Activated CD8-positive, alpha-beta memory T cell treated with anti-CD3 and anti-CD28 coated beads for 48 hours (primary cell): Measurements from ENCODE around the gene TUBA3D.
"Not testable (repeated sequence)": the region's sequence is repeated elsewhere in the genome, so short reads cannot be mapped to it uniquely, and the experiment has no call there.

ENCODE experiments used
- DNase-seq, 3 experiments: peaks; one replicate each; pipeline ENCODE4 v3.0.0-alpha.2; 2020; ENCODE audit warnings: low read depth in 2 of 3, low spot score in 2 of 3

The TUBA3D gene

DNA sequence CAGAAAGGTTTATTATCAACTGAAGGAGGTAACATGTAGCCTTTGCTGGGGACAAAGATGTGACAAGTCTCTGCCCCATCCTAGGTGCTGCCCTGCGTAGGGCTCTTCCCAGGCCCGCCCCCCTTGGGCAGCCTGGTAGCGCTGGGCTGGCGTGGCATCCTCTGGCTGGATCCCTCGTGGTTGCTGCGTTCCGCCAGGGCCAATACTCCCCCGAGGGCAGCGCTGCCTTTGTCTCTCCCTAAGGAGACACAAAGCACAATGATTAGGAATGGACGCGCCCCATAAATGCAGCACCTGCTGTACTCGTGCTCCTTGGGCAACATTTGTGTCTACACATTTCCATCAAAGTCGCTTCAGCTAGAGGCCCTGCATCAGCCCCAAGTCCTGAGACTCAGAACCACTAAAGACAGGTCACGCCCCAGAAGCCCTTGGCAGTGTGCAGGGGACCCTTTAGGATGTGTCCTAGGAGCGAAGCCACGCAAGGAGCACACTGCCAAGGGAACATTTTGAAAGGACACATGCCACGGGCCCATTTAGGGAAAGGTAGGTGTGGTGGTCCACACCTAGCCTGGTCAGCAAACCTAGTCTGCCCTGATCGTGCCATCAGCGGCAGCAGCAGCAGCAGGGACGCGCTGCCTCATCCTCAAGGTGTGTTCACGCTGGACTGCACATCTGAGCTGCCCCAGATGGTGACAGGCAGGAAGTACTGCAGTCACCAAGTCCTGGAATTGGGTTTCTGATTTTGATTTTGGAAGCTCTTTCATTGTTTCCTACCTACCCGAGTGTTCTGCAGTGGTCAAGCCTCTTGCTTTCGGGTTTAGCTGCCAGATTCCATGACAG is 8.3 kb downstream of the TUBA3D start:
- not testable (repeated sequence) for DNase-seq

DNA sequence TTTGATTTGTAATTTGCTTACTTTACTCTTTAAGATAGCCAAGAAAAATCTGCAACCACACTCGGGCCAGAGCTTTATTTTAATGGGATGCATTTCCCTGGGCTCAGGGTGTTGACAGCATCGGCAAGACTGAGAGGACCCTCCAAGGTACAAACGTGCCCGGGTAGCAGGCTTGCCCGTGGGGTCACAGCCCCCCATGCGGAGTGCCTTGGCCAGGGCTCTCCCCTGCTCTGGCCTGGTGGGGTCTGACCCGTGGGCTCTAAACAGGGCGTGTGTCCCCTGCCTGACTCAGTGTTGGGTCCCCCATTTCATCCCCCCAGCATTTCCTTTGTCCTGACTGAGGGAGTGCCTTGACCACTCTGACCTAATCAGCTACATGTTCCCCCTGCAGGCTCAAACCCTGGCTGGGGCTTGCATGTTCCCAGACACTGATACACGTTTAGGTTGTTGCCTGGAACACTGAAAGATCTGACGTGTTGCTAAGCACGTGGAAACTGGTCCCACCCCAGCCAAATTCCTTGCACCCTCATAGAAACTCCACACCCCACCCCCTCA is 9.1 kb downstream of the TUBA3D start:
- not testable (repeated sequence) for DNase-seq

DNA sequence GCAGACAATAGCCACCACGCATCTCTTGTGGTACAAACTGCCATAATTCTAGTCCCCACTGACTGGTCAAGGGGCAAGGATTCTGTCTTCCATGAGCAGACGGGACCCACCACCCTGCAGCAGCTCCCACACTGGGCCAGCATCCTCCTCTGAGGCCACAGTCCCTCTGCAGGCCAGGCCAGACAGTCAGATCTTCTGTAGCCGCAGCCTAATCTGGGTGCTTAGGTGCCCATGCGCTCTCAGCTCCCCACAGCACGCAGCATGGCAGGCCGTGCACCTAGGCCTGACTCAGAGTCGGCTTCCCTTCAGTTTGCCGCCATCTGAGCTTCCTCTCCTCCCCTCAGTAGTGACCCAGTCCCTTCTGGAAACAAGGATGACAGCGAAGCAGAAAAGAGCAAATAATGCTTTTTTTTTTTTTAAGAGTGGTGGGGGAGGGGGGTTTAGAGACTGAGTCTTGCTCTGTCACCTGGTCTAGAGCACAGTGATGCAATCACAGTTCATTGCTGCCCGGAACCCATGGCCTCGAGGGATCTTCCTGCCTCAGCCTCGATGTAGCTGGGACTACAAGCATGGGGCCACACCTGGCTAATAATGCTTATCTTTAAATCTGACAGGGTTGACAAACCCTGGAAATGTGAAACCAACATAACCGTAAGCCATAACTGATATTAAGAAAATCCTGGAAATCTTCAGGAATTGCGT is 10.4 kb downstream of the TUBA3D start:
- DNase-seq = not testable (repeated sequence)

DNA sequence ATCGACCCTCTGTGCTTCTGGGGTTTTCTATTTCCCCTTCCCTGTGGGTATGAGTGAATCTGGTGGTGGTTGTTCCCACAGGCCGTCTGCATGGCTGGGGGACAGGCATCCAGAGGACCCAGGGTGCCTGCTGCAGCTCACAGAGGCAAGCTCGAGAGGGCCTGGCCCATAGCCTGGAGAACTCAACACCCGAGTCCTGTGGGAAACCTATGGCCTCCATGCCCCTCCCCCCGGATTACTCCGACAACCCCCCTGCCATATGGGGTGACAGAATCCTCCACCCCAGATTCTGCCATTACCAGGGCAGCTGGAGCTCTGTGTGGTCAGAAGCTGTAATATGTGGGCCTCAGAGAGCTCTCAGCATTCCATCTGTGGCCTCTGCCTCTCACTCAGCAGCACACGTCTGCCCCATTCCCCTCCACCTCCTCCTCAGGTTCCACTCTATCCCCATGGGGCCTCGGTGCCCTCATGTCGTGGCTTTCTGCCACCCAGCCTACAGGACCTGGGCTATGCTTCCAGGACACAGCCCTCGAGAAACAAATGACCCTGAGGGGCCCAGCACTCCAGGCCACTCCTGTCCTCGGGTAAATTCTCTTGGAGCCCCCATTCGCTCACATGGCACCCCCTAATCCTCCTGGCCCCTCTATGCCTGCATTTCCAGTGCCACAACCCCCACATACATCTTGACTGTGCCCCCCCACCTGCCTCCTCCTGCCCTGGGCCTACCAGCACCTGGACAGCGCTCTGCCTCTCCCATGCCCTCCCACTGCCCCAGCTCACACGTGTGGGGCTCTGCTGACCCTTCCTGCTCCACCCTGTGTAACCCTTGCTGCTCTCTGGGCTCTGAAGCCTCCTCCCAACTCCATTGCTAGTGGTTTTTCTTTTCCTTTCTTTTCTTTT is 12.6 kb downstream of the TUBA3D start:
- DNase-seq = no peak

DNA sequence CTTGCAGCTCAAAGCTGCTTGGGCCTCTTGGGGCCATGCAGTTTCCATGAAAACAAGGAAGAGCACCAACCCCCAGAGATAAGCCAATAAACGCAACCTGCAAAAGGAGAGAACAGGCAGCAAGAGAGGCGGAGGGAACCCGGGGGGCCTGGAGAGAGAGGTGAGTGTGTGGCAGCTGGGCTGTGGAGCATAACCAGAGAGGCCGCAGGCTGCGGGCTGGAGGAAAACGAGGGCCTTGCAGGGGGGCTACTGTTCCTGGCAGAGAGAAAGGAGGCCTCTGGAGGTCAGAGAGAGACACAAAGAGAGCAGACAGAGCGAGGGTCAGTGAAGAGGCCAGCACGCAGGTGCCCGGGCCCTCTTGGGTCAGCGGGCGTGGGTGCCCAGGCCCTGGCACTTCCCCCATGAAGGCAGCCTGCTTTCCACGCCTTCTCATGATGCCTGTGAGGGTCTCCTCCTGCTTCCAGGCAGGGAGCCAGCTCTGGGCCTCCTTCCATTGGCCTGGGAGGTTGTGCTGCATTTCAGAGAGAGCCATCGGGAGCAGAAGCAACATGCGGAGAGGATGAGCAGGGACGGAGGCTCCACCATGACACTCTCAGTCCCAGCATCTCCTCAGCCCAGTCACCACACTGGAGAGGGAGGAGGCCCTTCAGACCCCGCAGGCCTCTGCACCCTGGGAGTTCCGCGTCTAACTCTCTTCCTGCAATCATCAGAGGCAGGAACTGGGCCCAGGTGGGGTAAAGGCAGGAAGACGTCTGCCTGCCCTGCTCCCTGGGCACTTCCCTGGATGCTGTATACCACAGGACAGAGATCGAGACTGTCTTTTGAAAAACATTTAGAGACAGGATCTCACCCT is 14.9 kb downstream of the TUBA3D start:
- DNase-seq = not testable (repeated sequence)

DNA sequence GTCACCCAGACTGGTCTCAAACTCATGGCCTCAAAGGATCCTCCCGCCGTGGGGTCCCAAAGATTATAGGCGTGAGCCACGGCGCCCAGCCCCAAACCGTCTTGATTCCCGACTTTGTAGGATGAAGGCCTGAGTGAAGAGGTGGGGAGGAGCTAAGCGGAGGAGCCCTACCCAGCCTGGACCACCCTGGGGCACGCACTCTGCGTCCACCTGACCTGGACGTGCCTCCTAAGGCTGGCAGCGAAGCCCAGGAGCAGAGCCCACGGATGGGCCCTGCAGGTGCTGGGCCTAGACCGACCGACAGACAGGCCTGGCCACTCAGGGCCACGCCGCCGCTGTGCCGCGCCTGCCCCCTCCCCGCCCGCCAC is 15.5 kb downstream of the TUBA3D start:
- DNase-seq = not testable (repeated sequence)

DNA sequence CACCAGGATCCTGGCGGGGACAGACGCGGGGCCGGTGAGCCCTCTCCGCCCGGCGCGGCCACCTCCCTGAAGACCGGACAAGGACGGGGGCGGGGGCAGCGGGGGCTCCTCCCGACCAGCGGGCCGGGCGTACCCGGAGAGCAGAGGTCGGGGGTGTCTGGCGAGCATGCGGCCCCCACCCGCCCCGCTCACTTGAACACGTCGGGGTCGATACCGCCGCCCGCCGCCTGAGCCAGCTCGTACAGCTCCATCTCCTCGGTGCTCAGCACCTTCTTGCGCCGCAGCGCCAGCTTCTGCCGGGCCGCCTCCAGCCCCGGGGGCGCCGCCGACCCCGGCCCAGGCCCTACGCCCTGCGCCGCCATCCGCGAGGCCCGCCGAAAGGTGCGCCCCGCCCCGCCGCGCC is 16.1 kb downstream of the TUBA3D start, which contains the start of gene MZT2A:
MZT2A (minus strand) TSS at position 383 of the 403 bp plus-strand sequence; CDS start at position 362, 21 bp downstream.
- not testable (repeated sequence) for DNase-seq

DNA sequence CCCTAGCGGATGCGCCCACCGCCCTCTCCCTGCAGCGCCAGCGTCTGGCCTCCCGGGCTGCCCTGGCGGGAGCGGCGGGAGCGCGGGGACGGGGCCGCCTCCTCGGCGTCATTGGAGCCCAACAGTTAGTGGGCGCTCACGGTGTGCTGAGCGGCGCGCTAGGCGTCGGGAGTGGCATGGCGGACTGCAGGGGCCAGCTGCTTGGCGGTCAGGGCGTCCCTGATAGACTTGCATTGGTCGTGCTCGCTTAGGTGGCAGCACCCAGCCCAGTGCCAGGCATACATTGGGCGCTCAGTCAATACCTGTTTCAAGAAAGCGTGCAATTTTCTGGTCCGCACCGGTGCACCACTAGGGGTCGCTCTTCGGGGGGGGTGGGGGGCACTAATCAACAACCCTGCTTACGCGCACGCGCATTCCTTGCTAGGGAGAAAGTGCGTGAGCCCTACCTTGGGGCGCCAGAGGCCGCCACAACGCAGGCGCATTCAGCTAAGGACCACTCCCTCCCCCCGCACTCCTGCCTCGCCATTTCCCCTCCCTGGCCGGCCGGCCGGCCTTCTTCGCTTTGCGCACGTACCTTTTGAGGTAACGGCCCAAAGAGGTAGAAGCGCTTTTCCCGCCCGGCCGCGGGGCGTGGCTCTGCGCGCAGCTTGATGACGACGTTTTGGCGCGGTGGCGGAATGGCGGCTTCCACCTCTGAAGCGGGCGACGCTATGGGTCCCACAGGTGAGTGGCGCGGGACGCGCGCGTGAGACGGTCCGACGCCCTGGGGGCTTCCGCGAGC is 16.7 kb downstream of the TUBA3D start:
- peak; percentile 85 to 96 (median 92) for DNase-seq

DNA sequence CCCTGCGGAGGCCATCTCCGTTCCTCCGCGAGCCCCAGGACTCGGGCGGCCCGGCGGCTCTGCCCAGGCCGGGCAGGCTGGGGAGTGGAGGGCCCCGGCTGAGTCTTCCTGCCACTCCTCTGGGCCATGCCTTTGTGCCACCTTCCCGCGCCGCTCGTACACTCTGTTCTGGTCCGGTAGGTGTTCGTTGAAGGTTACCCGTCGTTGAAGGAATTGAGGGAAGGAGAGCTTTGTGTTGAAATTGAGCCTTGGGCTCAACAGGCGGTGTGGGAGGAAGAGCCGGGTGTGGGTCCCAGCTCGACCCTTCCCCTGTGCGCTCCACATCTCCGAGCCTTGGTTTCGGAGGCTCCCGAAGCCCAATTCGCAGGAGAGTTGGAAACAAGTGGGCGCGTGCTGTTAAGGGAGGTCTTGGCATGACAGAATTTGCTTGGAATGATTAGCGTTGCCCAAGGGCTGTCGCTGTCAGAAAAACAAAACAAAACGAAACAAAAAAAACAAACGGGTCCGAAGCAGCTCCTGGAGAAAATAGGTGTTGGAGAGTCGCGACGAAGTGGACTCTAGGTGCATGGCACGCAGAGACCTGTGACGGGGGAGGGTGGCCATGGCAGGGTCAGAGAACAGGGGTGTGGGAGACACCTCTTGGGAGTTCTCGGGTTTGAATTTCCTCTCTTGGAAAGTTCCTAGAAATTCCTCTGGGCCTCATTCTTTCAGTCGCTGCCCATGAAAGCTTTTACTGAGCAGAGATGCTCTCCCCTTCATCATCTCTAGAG is 17.5 kb downstream of the TUBA3D start:
- no peak for DNase-seq

DNA sequence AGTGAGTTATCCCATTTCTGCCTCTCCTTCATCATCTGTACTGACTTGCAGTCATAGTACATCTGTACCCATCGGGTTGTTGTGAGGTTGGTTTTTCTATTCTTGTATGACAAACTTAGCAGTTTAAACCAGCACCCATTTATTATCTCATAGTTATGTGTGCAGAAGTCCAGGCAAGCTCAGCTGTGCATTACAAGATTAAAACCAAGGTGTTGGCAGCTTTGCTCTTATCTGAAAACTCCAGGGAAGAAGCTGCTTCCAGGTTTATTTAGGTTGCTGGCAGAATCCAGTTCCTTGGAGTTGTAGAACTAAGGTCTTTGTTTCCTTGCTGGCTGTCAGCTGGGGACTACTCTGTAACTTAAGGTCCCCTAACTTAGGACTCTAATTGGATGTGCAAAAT is 19.6 kb downstream of the TUBA3D start:
- not testable (repeated sequence) for DNase-seq

DNA sequence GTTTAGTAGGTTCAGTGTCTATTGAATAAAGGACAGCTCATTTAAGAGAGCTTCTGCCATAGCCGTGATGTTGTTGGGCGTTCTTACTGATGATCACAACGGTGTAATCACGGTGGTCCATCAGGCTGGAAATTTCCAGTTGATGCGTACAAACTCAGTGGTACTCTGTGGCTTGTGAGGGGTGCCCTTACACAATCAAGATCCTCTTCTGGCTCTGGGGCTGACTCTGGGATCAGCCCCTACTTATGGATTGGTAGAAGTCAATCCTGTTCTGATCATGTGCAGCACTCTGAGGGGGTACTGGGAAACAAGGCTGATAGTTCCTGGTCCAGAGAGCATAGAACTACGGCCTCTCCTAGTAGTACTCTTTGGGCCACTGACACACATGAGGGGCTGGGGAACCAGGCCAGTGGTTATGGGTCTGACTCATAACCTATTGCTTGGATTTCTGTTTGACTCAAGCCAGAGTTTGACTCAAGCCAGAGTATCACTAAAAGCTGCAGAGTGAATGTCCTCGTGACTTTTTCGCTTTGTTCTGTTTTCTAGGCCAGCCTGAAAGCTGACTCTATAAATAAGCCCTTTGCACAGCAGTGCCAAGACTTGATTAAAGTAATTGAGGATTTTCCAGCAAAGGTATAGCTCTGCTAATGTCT is 22.5 kb downstream of the TUBA3D start:
- DNase-seq = not testable (repeated sequence)

DNA sequence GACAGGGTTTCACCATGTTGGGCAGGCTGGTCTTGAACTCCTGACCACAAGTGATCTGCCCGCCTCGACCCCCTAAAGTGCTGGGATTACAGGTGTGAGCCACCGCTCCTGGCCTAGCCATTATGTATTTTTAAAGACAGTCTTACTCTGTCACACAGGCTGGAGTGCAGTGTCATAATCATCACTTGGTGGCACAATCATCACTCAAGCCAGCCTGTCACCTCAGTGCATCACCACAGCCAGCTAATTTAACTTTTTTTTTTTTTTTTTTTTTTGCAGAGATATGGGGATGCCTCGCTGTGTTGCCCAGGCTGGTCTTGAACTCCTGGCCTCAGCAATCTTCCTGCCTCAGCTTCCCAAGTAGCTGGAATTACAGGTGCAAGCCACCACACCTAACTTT is 27.7 kb downstream of the TUBA3D start:
- DNase-seq = not testable (repeated sequence)

DNA sequence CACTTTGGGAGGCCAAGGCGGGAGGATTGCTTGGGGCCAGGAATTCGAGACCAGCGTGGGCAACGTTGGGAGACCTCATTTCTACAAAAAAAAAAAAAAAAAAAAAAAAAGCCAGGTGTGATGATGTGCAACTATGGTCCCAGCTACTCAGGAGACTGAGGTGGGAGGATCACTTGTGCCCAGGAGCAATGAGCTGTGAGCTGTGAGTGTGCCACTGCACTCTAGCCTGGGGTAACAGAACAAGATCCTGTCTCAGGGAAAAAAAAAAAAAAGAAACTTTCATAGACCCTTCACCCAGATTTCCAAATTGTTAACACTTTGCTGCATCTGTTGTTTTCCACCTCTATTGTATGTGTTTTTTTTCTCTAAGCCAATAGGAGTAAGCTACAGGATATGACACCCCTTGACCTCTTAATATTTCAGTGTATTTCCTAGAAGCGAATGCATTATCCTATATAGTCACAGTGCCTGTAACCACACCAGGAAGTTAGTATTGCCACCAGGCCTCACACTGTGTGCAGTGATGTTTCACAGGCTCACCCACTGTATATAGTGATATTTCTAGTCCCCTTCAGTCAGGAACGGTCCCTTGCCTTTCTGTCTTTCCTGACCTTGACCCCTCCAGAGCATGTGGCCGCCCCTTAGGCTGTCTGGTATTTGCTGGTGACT is 28.3 kb downstream of the TUBA3D start:
- DNase-seq = not testable (repeated sequence)

DNA sequence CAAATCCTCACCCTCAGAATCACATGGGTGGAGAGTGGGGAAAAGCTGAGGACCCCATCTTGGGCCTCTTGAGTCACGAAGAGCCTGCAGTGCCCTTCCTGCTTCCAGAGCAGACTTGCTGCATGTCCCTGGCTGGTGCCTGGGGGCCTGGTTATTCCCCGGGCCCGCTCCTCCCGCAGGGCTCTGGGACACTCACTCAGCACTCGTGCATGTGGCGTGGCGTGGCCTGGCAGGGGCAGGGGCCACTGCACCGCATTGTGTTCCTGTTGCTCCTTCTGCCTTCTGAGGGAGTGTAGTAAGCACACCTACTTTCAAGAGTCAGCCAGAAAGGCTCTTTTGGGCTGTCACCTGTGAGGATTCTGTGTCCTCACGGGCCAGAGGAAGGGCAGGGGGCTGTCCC is 33.7 kb downstream of the TUBA3D start:
- no peak for DNase-seq

DNA sequence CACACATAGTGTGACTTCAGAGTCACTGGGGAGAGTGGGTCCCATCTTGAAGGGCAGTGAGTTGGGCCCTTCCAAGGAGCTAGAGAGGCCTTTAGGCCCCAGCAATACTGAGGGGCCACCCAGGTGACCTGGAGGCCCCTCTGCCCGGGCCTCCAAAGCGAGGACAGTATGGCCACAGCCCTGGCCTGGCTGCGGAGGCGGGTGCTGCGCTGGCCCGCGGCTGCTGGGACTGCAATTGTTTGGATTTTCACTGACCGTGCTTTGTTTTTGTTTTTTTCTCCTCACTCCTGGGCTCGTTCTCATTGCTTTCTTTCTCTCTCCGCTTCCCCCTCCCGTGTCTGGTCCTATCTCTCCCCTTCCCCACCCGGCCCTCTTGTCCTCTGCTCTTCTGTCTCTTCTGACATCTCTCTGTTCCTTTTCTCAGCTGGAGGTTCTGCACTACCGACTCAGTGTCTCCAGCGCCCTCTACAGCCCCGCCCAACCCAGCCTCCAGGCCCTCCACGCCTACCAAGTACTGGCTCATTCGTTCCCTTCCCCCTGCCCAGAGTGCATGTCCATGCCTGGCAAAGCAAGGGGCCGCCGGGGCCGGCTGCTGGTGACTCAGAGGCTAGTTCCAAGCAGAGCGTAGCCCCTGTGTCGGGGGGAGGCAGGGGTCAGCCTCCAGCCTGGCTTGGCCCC is 35.5 kb downstream of the TUBA3D start:
- not testable (repeated sequence) for DNase-seq

DNA sequence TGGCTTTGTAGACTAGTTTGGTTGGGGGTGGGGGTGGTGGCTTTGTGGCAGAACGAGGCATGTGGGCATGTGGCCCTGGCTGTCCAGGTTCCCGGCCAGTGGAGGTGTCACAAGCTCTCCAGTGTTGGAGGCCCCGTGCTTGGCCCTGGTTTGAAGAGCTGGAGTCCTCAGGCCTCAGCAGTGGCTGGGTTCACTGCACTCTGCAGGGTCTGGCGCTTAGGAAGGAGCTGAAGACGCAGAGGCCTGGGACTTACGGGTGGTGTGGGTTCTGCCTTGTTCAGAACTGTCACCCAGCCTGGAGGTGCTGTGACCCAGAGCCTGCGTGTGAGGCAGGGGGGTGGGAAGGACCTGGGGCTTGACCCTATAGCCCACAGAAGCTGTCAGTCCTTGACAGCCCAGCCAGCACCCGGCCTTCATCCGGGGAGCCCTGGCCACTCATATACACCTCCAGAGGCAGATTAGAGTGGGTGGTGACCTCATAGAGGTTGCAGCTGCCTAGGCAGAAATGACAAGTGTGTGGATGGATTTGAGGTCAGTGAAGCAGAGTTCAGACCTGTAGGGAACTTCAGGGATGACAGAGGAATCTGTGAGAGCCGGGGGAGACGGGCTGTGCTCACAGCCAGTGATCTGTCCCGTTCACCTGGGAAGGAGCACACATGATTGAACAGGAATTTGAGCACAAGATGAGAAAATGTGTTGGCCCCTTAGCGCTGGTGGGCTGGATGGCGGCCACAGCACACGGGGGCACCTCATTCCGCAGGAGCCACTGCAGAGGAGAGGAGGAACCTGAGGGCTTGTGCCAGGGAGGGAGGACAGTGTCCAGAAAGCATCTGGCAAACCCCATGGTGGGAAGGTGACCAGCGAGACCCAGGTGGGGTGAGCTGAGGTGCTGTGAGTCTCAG is 36.3 kb downstream of the TUBA3D start:
- not testable (repeated sequence) for DNase-seq
